Activated CD8-positive, alpha-beta T cell treated with anti-CD3 and anti-CD28 coated beads for 36 hours (primary cell): ENCODE measurements around the gene MSH4. TPM values are rescaled to one million over a fixed set of nuclear protein-coding genes. Genes with fewer than 3 reads are reported as not detected.
"Not testable (repeated sequence)": the region's sequence is repeated elsewhere in the genome, so short reads cannot be mapped to it uniquely, and the experiment has no call there.

Source experiments
- ATAC-seq: fragments of 200-7000 bp; cut with Tn5 transposase; one replicate; pipeline ENCODE4 v1.10.0; 2021; ENCODE audit warnings: mild to moderate bottlenecking, moderate library complexity
- CTCF ChIA-PET: fragments of 350-600 bp; sonication (Branson Sonifier 250); formaldehyde crosslinking; loops from one replicate; lab custom pipeline; 2021; ENCODE audit warnings: antibody characterized with exemption; lab: Charles Lee
- POLR2A ChIA-PET: fragments of 350-600 bp; sonication (Branson Sonifier 250); formaldehyde crosslinking; loops from one replicate; lab custom pipeline; 2021; ENCODE audit warnings: antibody characterized with exemption; lab: Charles Lee
- DNase-seq: peaks from one replicate; pipeline ENCODE4 v3.0.0-alpha.2; 2020
- H3K27ac Mint-ChIP-seq: one replicate; pipeline ENCODE4 v1.8.0; 2021; ENCODE audit warnings: mild to moderate bottlenecking, mixed read lengths
- H3K27me3 Mint-ChIP-seq: one replicate; pipeline ENCODE4 v1.8.0; 2021; ENCODE audit warnings: mixed read lengths
- H3K36me3 Mint-ChIP-seq: one replicate; pipeline ENCODE4 v1.8.0; 2021; ENCODE audit warnings: low read depth, mixed read lengths
- H3K4me1 Mint-ChIP-seq: one replicate; pipeline ENCODE4 v1.8.0; 2021; ENCODE audit warnings: low read depth, mixed read lengths
- H3K4me3 Mint-ChIP-seq: one replicate; pipeline ENCODE4 v1.8.0; 2021; ENCODE audit warnings: mild to moderate bottlenecking, moderate library complexity, mixed read lengths
- H3K9me3 Mint-ChIP-seq: one replicate; pipeline ENCODE4 v1.8.0; 2021; ENCODE audit warnings: mixed read lengths
- intact Hi-C: fragments of 100-400 bp; cut with micrococcal nuclease; formaldehyde crosslinking; loops from one replicate; pipeline ENCODE4 v1.10.0; 2022
- total RNA-seq, 2 experiments: library from RNA; stranded (reverse); gene quantifications; one replicate each; pipeline ENCODE4 v1.2.3, GENCODE V29; 2021
- TF ChIP-seq, protein P1 (sequence below): fragments of 200-600 bp; IDR thresholded peaks from one replicate; pipeline ENCODE4 v1.8.0; 2022; ENCODE audit warnings: antibody characterized with exemption, mild to moderate bottlenecking

The MSH4 gene
- total RNA-seq, 2 experiments from 2014 or later, result 0.16 to 0.32 TPM

DNA sequence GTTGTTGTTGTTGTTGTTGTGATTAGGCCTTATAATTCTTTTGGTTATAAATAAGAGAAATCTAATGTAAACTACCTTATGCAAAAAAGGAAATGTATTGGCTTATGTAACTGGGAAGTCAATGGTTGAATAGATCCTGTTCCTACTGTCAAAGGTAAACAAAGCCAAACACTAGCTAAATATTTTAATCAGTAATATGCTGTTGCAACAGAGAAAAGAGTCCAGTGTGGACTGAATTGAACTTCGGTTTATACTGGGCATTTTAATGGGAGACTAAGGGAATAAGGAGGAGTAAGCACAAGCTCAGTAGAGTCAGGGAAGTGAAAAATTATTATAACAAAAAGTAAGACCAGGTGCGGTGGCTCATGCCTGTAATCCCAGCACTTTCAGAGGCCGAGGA, 15.4 kb downstream of the MSH4 start:
- TF ChIP-seq, protein P1, sequence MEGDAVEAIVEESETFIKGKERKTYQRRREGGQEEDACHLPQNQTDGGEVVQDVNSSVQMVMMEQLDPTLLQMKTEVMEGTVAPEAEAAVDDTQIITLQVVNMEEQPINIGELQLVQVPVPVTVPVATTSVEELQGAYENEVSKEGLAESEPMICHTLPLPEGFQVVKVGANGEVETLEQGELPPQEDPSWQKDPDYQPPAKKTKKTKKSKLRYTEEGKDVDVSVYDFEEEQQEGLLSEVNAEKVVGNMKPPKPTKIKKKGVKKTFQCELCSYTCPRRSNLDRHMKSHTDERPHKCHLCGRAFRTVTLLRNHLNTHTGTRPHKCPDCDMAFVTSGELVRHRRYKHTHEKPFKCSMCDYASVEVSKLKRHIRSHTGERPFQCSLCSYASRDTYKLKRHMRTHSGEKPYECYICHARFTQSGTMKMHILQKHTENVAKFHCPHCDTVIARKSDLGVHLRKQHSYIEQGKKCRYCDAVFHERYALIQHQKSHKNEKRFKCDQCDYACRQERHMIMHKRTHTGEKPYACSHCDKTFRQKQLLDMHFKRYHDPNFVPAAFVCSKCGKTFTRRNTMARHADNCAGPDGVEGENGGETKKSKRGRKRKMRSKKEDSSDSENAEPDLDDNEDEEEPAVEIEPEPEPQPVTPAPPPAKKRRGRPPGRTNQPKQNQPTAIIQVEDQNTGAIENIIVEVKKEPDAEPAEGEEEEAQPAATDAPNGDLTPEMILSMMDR, result no peak
- DNase-seq (no peak), ATAC-seq (no peak)
- H3K4me3 Mint-ChIP-seq, result no peak overlapping the region
- ChIA-PET CTCF (interaction anchor here (1.5 kb wide), 1 partner anchor 10 kb away, joined by 3 read pairs; no protein-coding TSS in a partner anchor), POLR2A (no interaction called here)
- intact Hi-C loops, result no loop called here
- H3K4me1 Mint-ChIP-seq, result no peaks in the 10 kb centered on the region
- H3K27ac Mint-ChIP-seq, result no peak overlapping the region
- H3K27me3 Mint-ChIP-seq, result no peaks in the 10 kb centered on the region
- H3K9me3 Mint-ChIP-seq, result no peaks in the 10 kb centered on the region
- H3K36me3 Mint-ChIP-seq, result no peaks in the 10 kb centered on the region

GRCh38 chr1:75823596-75823995, 26.9 kb downstream of the MSH4 start:
- H3K27ac Mint-ChIP-seq, DNase-seq, POLR2A ChIA-PET, CTCF ChIA-PET, ATAC-seq, H3K27me3 Mint-ChIP-seq, intact Hi-C loops, H3K4me3 Mint-ChIP-seq, H3K4me1 Mint-ChIP-seq, H3K9me3 Mint-ChIP-seq: not testable (repeated sequence)
- peaks cover 24% of the 10 kb centered on the region for H3K36me3 Mint-ChIP-seq

- no peaks in the 10 kb centered on the region for H3K27me3 Mint-ChIP-seq
- ChIA-PET POLR2A (no interaction called here), CTCF (no interaction called here)
- ATAC-seq, result no peak
- DNase-seq, result no peak
- H3K9me3 Mint-ChIP-seq, result peaks cover 3% of the 10 kb centered on the region
- H3K27ac Mint-ChIP-seq, result no peak overlapping the region
- TF ChIP-seq, protein P1, result no peak
- no peaks in the 10 kb centered on the region for H3K4me1 Mint-ChIP-seq
- intact Hi-C loops, result no loop called here
- H3K36me3 Mint-ChIP-seq, result no peaks in the 10 kb centered on the region
- H3K4me3 Mint-ChIP-seq, result no peak overlapping the region
These were observed 39.9 kb downstream of the MSH4 start for GRCh38 chr1:75836528-75837100.

DNA sequence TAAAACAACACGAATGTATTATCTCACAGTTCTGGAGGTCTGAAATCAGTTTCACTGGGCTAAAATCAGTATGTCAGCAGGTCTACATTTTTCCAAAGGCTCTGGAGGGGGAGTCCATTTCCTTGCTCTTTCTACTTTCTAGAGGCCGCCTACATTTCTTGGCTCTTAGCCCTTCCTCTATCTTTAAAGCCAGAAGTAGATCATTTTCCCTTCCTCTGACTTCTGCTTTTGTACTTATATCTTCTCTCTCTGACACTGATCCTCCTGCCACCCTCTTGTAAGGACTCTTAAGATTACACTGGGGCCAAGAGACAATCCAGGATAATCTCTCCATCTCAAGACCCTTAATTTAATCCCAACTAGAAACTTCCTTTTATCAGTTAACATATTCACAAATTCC, 41.4 kb downstream of the MSH4 start:
- no peaks in the 10 kb centered on the region for H3K4me1 Mint-ChIP-seq
- ChIA-PET CTCF (no interaction called here), POLR2A (no interaction called here)
- no peak overlapping the region for H3K4me3 Mint-ChIP-seq
- H3K9me3 Mint-ChIP-seq, result no peaks in the 10 kb centered on the region
- ATAC-seq (no peak), DNase-seq (no peak)
- TF ChIP-seq, protein P1, result no peak
- no peak overlapping the region for H3K27ac Mint-ChIP-seq
- intact Hi-C loops, result no loop called here
- H3K36me3 Mint-ChIP-seq, result no peaks in the 10 kb centered on the region
- no peaks in the 10 kb centered on the region for H3K27me3 Mint-ChIP-seq

DNA sequence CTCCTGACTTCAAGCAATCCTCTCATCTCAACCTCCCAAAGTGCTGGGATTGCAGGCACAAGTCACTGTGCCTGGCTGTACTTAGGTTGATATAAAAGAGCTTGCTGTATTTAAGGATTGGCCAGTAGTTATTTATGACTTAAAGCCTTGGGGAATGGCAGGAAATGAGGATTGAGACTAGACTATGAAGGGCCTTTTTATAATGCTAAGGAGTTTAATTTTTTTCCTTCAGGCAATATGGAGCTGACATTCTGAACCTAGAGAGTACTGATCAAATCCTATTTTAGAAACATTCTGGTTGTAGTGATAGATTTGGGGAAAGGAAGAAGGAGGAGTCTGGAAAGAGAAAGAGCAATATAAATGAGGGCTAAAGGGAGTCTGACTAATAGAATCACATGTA, 44.7 kb downstream of the MSH4 start:
- TF ChIP-seq, protein P1, result no peak
- H3K4me3 Mint-ChIP-seq, result no peak overlapping the region
- ChIA-PET CTCF (no interaction called here), POLR2A (interaction anchor here (0.5 kb wide), 1 partner anchor 32 kb away, joined by 3 read pairs; no protein-coding TSS in a partner anchor)
- DNase-seq (no peak), ATAC-seq (no peak)
- no peak overlapping the region for H3K27ac Mint-ChIP-seq
- H3K4me1 Mint-ChIP-seq, result no peaks in the 10 kb centered on the region
- H3K36me3 Mint-ChIP-seq, result no peaks in the 10 kb centered on the region
- intact Hi-C loops, result no loop called here
- no peaks in the 10 kb centered on the region for H3K27me3 Mint-ChIP-seq
- H3K9me3 Mint-ChIP-seq, result no peaks in the 10 kb centered on the region
